SKM-1 (cell line): Measurements from ENCODE around the gene CLIC3.
"Not testable (repeated sequence)": the region's sequence is repeated elsewhere in the genome, so short reads cannot be mapped to it uniquely, and the experiment has no call there.

Source experiments
- DNase-seq: peaks from one replicate; lab custom pipeline; 2025; ENCODE audit not compliant: unreplicated experiment; lab: John Stamatoyannopoulos, UW

Gene CLIC3

GRCh38 chr9:137004285-137004684, 7.9 kb upstream of the CLIC3 start:
- not testable (repeated sequence) for DNase-seq

GRCh38 chr9:137002646-137003041, 6.3 kb upstream of the CLIC3 start:
- DNase-seq = no peak

GRCh38 chr9:137001857-137002645, 5.7 kb upstream of the CLIC3 start:
- no peak for DNase-seq

GRCh38 chr9:137000177-137000930, 4.0 kb upstream of the CLIC3 start:
- DNase-seq = peak; percentile 85

GRCh38 chr9:136997830-136998234, 1.5 kb upstream of the CLIC3 start:
- DNase-seq = no peak

- DNase-seq = no peak
Observed at GRCh38 chr9:136997371-136997770, 1.0 kb upstream of the CLIC3 start.

- no peak for DNase-seq
Observed at GRCh38 chr9:136995772-136996311, 526 bp downstream of the CLIC3 start.

GRCh38 chr9:136995362-136995761, 1.0 kb downstream of the CLIC3 start:
- no peak for DNase-seq

GRCh38 chr9:136994888-136995230, 1.5 kb downstream of the CLIC3 start:
- no peak for DNase-seq

GRCh38 chr9:136994180-136994887, 2.0 kb downstream of the CLIC3 start:
- no peak for DNase-seq

- DNase-seq = no peak
Observed at GRCh38 chr9:136992819-136993369, 3.5 kb downstream of the CLIC3 start.

GRCh38 chr9:136991993-136992818, 4.2 kb downstream of the CLIC3 start, which contains the start of gene PAXX:
TSS of gene PAXX (plus strand) at chr9:136992422. CDS start at chr9:136992444, 22 bp downstream.
- peak; percentile 85 for DNase-seq

- DNase-seq = no peak
Observed at GRCh38 chr9:136990242-136990911, 6.0 kb downstream of the CLIC3 start.

- no peak for DNase-seq
Observed at GRCh38 chr9:136988872-136989271, 7.5 kb downstream of the CLIC3 start.

- DNase-seq = no peak
Observed at GRCh38 chr9:136985853-136986252, 10.5 kb downstream of the CLIC3 start.

- DNase-seq = no peak
Observed at GRCh38 chr9:136985027-136985602, 11.3 kb downstream of the CLIC3 start.

- no peak for DNase-seq
Observed at GRCh38 chr9:136984464-136985026, 11.8 kb downstream of the CLIC3 start.

GRCh38 chr9:136983656-136984314, 12.6 kb downstream of the CLIC3 start:
- no peak for DNase-seq
